Astrocyte of the spinal cord (primary cell): ENCODE results near the gene GPR132.

Source experiments
- DNase-seq: peaks from one replicate; pipeline ENCODE4 v3.0.0; 2011; ENCODE audit warnings: low read depth, low spot score
- H3K4me3 ChIP-seq: 2 replicates; pipeline ENCODE4 v1.5.1; 2011; ENCODE audit warnings: low read depth, mild to moderate bottlenecking, low read length, moderate library complexity
- in situ Hi-C: cut with HindIII; loops from 2 replicates; pipeline ENCODE4 v1.10.0; 2017; ENCODE audit warnings: low sequenced_read_pairs
- TF ChIP-seq, protein P1 (sequence below): IDR thresholded peaks from 2 replicates; pipeline ENCODE4 v1.5.1; 2012; ENCODE audit warnings: low read depth, mild to moderate bottlenecking, low read length, inconsistent platforms

The GPR132 gene

DNA sequence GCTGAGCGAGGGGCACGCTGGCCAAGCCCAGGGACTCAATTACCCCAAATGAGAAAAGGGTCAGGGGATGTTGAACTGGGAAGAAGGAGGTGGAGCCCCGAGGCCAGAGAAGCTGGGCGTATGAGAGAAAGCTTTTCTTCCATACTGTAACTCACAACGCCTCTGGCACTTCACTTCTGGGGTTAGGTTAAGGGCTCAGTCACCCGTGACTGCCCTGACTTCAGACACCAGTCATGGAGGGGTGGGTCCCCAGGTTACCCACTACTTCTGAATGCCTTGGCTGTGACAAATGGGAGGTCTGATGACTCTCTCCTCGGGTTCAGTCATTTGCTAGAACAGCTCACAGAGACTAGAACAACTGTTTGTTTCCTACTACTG, 5.5 kb upstream of the GPR132 start:
- no peak overlapping the region for H3K4me3 ChIP-seq
- TF ChIP-seq, protein P1, sequence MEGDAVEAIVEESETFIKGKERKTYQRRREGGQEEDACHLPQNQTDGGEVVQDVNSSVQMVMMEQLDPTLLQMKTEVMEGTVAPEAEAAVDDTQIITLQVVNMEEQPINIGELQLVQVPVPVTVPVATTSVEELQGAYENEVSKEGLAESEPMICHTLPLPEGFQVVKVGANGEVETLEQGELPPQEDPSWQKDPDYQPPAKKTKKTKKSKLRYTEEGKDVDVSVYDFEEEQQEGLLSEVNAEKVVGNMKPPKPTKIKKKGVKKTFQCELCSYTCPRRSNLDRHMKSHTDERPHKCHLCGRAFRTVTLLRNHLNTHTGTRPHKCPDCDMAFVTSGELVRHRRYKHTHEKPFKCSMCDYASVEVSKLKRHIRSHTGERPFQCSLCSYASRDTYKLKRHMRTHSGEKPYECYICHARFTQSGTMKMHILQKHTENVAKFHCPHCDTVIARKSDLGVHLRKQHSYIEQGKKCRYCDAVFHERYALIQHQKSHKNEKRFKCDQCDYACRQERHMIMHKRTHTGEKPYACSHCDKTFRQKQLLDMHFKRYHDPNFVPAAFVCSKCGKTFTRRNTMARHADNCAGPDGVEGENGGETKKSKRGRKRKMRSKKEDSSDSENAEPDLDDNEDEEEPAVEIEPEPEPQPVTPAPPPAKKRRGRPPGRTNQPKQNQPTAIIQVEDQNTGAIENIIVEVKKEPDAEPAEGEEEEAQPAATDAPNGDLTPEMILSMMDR, result no peak
- no peak for DNase-seq
- in situ Hi-C loops, result no loop called here

DNA sequence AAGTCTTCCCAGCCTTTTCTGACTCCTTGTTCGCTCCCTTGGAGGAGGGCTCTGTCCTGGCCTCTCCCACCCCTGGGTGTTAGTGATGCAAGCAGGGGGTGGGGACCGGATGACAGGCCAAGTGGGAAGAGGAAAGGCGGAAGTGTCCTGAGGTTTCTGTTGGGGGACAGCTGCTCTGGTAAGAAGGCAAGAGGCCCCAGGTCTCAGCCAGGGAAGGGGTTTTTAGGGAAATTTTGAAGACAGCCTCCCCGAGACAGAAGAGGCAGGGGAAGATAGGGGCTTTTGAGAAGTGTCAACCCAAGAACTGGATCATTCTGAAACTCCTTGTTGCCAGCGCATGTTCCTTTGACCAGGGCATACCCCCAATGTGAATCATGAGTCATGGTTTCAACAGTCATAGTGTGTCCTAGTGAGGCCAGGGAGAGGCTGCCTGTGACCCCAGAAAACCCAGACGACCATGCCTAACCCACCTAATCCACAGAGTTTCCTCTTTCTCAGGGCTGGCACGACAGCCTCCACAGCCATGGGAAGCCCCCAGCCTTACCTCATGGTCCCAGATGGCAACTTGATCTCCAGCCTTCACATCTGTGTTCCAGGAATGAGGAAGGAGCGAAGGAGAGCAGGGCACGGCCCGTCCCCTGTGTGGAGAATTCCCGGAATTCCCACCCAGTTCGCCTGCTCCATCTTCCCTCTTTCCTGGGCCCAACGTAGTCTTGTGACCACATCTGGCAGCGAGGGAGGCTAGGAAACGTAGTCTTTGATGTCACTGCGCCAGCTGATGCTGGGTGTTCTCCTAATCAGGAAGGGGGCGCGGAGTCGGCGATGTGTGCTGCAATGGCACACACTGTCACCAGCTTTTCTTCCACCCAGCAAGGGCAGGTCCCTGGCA, 4.9 kb upstream of the GPR132 start:
- DNase-seq, result no peak
- H3K4me3 ChIP-seq, result no peak overlapping the region
- in situ Hi-C loops, result no loop called here
- TF ChIP-seq, protein P1, result no peak

DNA sequence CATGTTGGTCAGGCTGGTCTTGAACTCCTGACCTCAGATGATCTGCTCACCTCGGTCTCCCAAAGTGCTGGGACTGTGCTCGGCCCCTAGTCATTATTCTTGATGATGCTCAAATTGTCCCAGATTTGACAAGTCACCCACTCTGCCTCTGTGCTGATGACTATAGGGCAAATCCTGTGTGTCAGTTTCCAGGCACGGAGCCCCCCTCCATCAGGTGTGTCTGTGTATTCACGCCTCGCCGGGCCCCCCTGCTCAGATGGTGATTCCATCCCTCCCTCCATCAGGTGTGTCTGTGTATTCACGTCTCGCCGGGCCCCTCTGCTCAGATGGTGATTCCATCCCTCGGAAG, 4.3 kb upstream of the GPR132 start:
- H3K4me3 ChIP-seq, result no peak overlapping the region
- in situ Hi-C loops, result no loop called here
- TF ChIP-seq, protein P1, result no peak
- no peak for DNase-seq

DNA sequence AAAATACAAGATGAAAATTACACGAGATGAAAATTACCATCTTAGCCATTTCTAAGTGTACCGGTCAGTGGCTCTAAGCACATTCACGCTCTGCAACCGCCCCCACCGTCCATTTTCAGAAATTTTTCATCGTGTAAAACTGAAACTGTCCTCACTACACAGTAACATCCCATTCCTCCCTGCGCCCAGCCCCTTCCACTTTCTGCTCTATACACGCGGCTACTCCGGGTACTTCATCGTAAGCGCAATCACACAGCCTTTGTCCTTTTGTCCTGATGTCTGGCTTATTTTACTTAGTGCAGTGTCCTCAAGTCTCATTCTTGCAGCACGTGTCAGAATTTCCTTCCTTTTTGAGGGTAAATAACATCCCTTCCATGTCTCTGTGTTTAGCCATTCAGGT, 3.6 kb upstream of the GPR132 start:
- TF ChIP-seq, protein P1, result no peak
- DNase-seq, result no peak
- in situ Hi-C loops, result no loop called here
- H3K4me3 ChIP-seq, result no peak overlapping the region

DNA sequence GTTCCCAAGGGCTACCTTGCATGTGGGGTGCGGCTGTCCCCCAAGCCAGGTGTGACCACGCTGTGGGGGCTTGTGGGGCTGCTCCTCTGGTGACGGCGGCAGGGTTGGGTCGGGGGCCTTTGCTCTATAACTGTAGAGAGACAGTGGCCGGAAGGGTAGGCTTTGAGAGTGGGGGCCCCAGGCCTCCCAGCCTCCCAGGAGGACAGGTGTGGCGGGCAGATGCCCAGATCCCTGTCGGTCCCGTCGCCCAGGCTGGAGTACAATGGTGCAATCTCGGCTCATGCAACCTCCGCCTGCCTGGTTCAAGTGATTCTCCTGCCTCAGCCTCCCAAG, 2.7 kb upstream of the GPR132 start:
- H3K4me3 ChIP-seq, result no peak overlapping the region
- in situ Hi-C loops, result no loop called here
- TF ChIP-seq, protein P1, result no peak
- DNase-seq, result no peak

DNA sequence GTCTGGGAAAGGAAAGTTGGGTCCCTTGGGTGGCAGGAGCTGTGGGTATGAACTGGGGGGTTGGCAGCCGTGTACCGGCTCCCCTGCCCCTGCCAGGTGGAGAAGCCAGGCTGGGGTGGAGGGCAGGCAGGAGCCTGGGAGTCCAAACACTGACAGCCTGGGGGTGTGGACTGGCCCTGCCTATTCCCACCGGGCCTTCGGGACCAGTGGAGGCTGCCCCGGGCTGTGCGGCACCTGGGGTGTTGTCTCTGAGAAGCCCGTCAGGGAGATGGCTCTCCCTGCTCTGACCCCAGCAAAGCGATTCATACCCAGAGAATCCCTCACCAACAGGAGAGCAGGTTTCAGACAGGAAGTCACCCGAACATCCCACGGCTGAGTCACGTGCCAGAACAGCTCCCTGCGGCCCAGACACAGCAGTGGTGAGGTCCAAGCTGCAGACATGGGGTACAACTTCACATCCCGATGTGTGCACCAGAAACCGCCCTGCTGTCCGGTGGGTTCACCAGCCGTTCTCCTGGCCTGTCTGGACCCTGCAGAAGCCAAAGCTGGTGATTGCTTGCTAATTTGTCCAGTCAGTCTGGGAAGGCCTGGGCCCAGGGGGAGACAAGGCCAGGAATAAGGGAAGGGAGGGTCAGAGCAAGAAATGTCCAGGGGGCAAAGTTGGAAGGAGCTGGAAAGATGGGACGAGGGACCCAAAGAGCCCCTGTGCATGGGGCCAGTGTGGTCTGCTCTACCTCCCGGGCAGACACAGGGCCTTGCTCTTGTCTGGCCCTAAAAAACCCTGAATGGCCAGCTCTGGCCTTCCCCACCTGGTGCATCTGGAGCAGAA, 2.1 kb upstream of the GPR132 start:
- no peak overlapping the region for H3K4me3 ChIP-seq
- no peak for DNase-seq
- in situ Hi-C loops, result no loop called here
- TF ChIP-seq, protein P1, result no peak
